Transverse colon (tissue), 4 donors: ENCODE results near the gene FAM149B1. TPM values are rescaled to one million over a fixed set of nuclear protein-coding genes. Genes with fewer than 3 reads are reported as not detected.
A peak's percentile ranks its signal among the peaks of the same experiment; 100 is the strongest.

Experiments used
- DNase-seq: peaks from one replicate; pipeline ENCODE4 v3.0.0-alpha.2; 2019
- H3K27ac ChIP-seq, 4 donors: fragments of 200-600 bp; sonication (generic); 2 replicates each; pipeline ENCODE4 v1.5.1; 2016 to 2018; ENCODE audit warnings: inconsistent platforms in 4 of 4
- H3K27me3 ChIP-seq: fragments of 200-600 bp; sonication (generic); 2 replicates; pipeline ENCODE4 v1.5.1; 2017; ENCODE audit warnings: inconsistent platforms
- H3K36me3 ChIP-seq, 4 donors: fragments of 200-600 bp; sonication (generic); 2 replicates each; pipeline ENCODE4 v1.5.1; 2017 to 2019; ENCODE audit warnings: inconsistent platforms in 4 of 4
- H3K4me1 ChIP-seq, 4 donors: fragments of 200-600 bp; sonication (generic); 2 replicates each; pipeline ENCODE4 v1.5.1; 2017 to 2020; ENCODE audit warnings: inconsistent platforms in 4 of 4
- H3K4me3 ChIP-seq, 4 donors: fragments of 200-600 bp; sonication (generic); 1 replicate in 1 of 4; 2 replicates in 3 of 4; pipeline versions ENCODE4 v1.5.1 to v1.6.1; 2017 to 2019; ENCODE audit warnings: inconsistent platforms in 4 of 4
- H3K9me3 ChIP-seq, 2 donors: fragments of 200-600 bp; sonication (generic); 2 replicates each; pipeline ENCODE4 v1.5.1; 2017 to 2019; ENCODE audit warnings: inconsistent platforms in 2 of 2
- EP300 ChIP-seq: sonication (generic); formaldehyde crosslinking; IDR thresholded peaks from one replicate; pipeline ENCODE4 v1.6.1; 2017; ENCODE audit warnings: antibody characterized with exemption, low read depth
- POLR2A ChIP-seq: fragments of 450-650 bp; IDR thresholded peaks from one replicate; pipeline ENCODE4 v1.6.1; 2016; ENCODE audit warnings: antibody characterized with exemption, mild to moderate bottlenecking, moderate library complexity
- POLR2AphosphoS5 ChIP-seq, 3 donors: sonication (generic); formaldehyde crosslinking; IDR thresholded peaks; one replicate each; pipeline ENCODE4 v1.6.1; 2016; ENCODE audit warnings: antibody characterized with exemption in 3 of 3
- WGBS, 2 donors: methylation state at CpG; one replicate each; pipeline ENCODE4 v1.1.5; 2018; ENCODE audit warnings: low coverage in 1 of 2; 5-methylcytosine and 5-hydroxymethylcytosine counted together
- in situ Hi-C, 4 donors: fragments of 200-750 bp; cut with MboI; loops; one replicate each; pipeline versions ENCODE4 v1.15.0 to v1.15.1; 2017; ENCODE audit warnings: low sequenced_read_pairs in 3 of 4, low pct_ligation_motif_present in 1 of 4, low pct_unique_long_range_greater_than_20kb in 1 of 4
- intact Hi-C: fragments of 100-400 bp; cut with DNase I; formaldehyde crosslinking; loops from one replicate; pipeline ENCODE4 v1.15.1; 2023; ENCODE audit warnings: low total_unique reads
- total RNA-seq, 4 donors: library from RNA; depleted of rRNA; stranded (reverse); fragments of >200 nt; gene quantifications; one replicate each; pipeline ENCODE4 v1.1.0, GENCODE V29; 2016
- TF ChIP-seq, protein P1 (sequence below), 5 experiments: fragments of 200-600 bp in 3 of 5; fragments of 450-650 bp in 2 of 5; sonication (generic) in 3 of 5; IDR thresholded peaks; 1 replicate in 2 of 5; 2 replicates in 3 of 5; pipeline ENCODE4 v1.5.1; 2016 to 2017; ENCODE audit warnings: antibody characterized with exemption in 5 of 5, inconsistent platforms in 3 of 5, mild to moderate bottlenecking in 2 of 5, moderate library complexity in 1 of 5

The FAM149B1 gene
- total RNA-seq, 4 donors from 2014 or later, result 9.7 to 32.0 (median 17.3) TPM

DNA sequence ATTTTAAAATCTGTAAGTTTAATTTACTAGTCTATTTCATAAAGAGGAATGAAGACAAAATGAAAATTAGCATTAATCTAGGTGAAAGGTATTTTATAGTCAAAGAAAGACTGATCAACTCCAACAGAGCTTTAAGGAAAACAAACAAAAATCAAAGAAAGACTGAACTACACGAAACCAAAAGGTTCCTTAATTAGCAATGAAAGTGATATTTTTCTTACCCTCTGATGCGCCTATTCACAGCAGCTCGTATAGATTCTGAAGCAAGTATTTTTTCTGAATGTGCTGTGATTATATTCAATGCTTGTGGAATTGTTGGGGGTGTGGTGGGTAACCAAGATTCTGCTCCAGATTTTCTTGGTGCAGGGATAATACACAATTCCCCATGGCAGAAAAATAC, 11.9 kb upstream of the FAM149B1 start:
- in situ Hi-C loops (loop anchor here in 2 of 4 donors (5.0 to 25.0 kb wide), 2 partner anchors 59 to 794 kb away; partner anchors contain the start of genes DNAJB12 (in 1 of the 2) and P4HA1 (in 1 of the 2)), intact Hi-C loops (no loop called here)
- Histone ChIP-seq H3K27ac (no peak overlapping the region), H3K27me3 (no peaks in the 10 kb centered on the region), H3K36me3 (peaks cover 0 to 61% (median 16%) of the 10 kb centered on the region in 4 donors), H3K4me3 (no peak overlapping the region), H3K9me3 (no peaks in the 10 kb centered on the region), H3K4me1 (peaks cover 0 to 5% (median 0%) of the 10 kb centered on the region in 4 donors)
- no peak for TF ChIP-seq POLR2A
- no peak for TF ChIP-seq EP300
- no peak for TF ChIP-seq POLR2AphosphoS5 (IDR thresholded peaks at IDR 0.05)
- TF ChIP-seq, protein P1, sequence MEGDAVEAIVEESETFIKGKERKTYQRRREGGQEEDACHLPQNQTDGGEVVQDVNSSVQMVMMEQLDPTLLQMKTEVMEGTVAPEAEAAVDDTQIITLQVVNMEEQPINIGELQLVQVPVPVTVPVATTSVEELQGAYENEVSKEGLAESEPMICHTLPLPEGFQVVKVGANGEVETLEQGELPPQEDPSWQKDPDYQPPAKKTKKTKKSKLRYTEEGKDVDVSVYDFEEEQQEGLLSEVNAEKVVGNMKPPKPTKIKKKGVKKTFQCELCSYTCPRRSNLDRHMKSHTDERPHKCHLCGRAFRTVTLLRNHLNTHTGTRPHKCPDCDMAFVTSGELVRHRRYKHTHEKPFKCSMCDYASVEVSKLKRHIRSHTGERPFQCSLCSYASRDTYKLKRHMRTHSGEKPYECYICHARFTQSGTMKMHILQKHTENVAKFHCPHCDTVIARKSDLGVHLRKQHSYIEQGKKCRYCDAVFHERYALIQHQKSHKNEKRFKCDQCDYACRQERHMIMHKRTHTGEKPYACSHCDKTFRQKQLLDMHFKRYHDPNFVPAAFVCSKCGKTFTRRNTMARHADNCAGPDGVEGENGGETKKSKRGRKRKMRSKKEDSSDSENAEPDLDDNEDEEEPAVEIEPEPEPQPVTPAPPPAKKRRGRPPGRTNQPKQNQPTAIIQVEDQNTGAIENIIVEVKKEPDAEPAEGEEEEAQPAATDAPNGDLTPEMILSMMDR (IDR thresholded peaks at IDR 0.05), result no peak
- no peak for DNase-seq
- 79 to 96% methylated on average over 3 of the region's 3 CpGs for WGBS, 2 donors

DNA sequence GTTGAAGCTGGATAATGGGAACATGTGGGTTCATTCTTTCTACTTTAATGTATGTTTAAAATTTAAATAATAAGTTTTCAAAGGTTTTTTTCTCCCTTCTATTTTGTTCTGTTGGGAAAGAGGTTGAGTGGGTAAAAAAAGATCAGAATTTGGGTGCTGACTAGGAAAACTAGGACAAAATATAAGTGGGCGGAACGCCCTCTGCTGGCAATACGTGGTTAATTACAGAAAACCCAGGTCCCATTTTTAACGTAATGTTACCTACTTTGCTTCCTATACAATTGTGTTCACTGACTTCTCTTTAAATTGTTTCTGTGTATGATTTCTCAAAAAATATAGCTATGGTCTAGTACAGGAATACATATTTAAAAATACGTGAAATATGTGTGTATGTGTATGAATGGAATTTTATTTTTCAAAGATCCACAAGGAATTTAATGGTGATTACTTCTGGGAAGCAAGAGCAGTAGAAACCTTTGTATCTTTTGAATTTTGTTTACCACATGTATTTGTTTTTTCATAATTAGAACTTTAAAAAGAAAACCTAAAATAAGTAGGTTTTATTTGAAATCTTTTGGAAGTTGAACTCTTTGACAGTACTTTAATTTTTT, 8.8 kb upstream of the FAM149B1 start:
- WGBS, 2 donors, result 5% methylated on average over 5 of the region's 5 CpGs
- intact Hi-C loops (no loop called here), in situ Hi-C loops (loop anchor here in 2 of 4 donors (5.0 to 25.0 kb wide), 2 partner anchors 62 to 797 kb away; partner anchors contain the start of genes DNAJB12 (in 1 of the 2) and P4HA1 (in 1 of the 2))
- TF ChIP-seq POLR2AphosphoS5 (IDR thresholded peaks at IDR 0.05), result no peak
- TF ChIP-seq, protein P1 (IDR thresholded peaks at IDR 0.05), result peak; percentile 71 to 77 (median 76)
- Histone ChIP-seq H3K4me3 (no peak overlapping the region), H3K36me3 (peaks cover 0 to 47% (median 15%) of the 10 kb centered on the region in 4 donors), H3K27ac (no peak overlapping the region), H3K27me3 (no peaks in the 10 kb centered on the region), H3K4me1 (peaks cover 0 to 24% (median 3%) of the 10 kb centered on the region in 4 donors), H3K9me3 (no peaks in the 10 kb centered on the region)
- DNase-seq, result peak; percentile 61

DNA sequence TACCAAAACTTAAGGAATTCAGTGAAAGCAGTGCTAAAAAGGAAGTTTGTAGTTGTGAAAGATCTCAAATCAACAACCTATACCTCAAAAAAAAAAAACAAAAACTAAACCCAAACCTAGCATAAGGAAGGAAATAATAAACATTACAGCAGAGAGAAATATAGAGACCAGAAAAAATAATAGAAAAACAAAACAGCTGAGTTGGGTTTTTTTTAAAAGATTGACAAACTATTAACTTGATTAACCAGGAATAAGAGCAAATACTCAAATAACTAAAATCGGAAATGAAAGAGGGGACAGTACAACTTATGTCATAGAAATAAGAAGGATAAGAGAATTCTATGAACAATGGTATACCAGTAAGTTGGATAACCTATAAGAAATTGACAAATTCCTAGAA, 6.8 kb upstream of the FAM149B1 start:
- no peak overlapping the region for H3K27ac ChIP-seq
- DNase-seq, result no peak
- 88 to 100% methylated on average over 1 of the region's 1 CpG for WGBS, 2 donors
- no peaks in the 10 kb centered on the region for H3K27me3 ChIP-seq
- intact Hi-C loops, result no loop called here
- H3K9me3 ChIP-seq, result no peaks in the 10 kb centered on the region
- H3K4me1 ChIP-seq, result peaks cover 0 to 37% (median 3%) of the 10 kb centered on the region in 4 donors
- no peak overlapping the region for H3K4me3 ChIP-seq
- TF ChIP-seq, protein P1 (IDR thresholded peaks at IDR 0.05), result no peak
- TF ChIP-seq POLR2A (no peak), EP300 (no peak), POLR2AphosphoS5 (IDR thresholded peaks at IDR 0.05) (no peak)
- peaks cover 0 to 28% (median 12%) of the 10 kb centered on the region in 4 donors for H3K36me3 ChIP-seq
- in situ Hi-C loops, result loop anchor here in 2 of 4 donors (10.0 to 25.0 kb wide), 3 partner anchors 56 to 799 kb away; partner anchors contain the start of genes DNAJB12 (in 1 of the 2) and P4HA1 (in 1 of the 2)

DNA sequence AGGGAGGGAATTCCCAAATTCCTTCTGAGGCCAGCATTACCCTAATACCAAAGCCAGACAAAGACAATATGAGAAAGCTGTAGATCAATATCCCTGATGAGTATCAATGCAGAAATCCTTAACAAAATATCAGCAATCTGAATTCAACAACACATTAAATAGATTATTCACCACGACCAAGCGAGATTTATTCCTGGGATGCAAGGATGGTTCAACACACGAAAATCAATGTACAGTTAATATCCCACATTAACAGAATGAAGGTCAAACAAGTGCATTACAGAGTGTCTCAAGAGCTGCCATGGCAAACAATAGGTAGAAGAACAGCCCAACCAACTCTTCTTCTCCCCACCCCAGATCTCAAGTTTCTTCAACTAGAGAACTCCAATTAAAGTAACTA, 6.3 kb upstream of the FAM149B1 start:
- Histone ChIP-seq H3K9me3 (no peaks in the 10 kb centered on the region), H3K36me3 (peaks cover 0 to 24% (median 11%) of the 10 kb centered on the region in 4 donors), H3K4me3 (no peak overlapping the region), H3K27ac (no peak overlapping the region), H3K4me1 (peaks cover under 1 to 43% (median 9%) of the 10 kb centered on the region in 4 donors), H3K27me3 (no peaks in the 10 kb centered on the region)
- 87 to 100% methylated on average over 3 of the region's 3 CpGs for WGBS, 2 donors
- intact Hi-C loops, result no loop called here
- no peak for TF ChIP-seq POLR2A
- no peak for TF ChIP-seq POLR2AphosphoS5 (IDR thresholded peaks at IDR 0.05)
- TF ChIP-seq, protein P1 (IDR thresholded peaks at IDR 0.05), result no peak
- TF ChIP-seq EP300, result no peak
- in situ Hi-C loops, result loop anchor here in 2 of 4 donors (10.0 to 25.0 kb wide), 3 partner anchors 57 to 799 kb away; partner anchors contain the start of genes DNAJB12 (in 1 of the 2) and P4HA1 (in 1 of the 2)
- no peak for DNase-seq
